ENCODE measurements around the gene CLMN. TPM values are rescaled to one million over a fixed set of nuclear protein-coding genes. Genes with fewer than 3 reads are reported as not detected.

The CLMN gene
- total and polyA plus RNA-seq, 9 of the 15 experiments (the other 6 are each of a cell fraction or from before 2014, with no cell fraction given), result 0.01 to 0.18 (median 0.07) TPM; not detected in 4

DNA sequence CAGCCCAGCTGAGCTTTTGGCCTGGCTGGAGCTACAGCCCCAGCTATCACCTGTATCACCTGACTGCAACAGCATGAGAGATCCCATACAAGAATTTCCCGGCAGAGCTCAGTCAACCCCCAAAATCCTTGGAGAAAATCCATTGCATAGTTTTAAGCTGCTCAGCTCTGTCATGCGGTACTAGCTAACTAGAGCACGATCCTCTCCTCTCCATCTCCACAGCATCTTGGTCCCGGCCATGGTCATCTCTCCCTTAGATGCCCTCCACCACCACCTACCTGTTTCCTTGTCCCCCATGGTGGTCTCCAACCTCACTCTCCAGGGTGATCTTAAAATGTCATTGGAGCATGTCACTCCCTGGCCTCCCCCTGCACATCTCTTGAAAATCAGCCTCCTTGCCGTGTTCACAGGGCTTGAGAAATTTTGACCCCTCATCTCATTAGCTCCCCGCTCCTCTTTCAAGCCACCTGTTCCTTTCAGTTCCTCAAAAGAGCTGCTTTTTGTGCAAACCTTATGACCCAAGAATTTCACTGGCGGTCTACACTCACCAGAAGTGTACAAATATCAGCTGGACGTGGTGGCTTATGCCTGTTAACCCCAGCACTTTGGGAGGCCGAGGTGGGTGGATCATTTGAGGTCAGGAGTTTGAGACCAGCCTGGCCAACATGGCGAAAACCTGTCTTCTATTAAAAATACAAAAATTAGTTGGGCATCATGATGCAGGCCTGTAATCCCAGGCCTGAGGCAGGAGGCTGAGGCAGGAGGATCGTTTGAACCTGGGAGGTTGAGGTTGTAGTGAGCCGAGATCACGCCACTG is 8.1 kb upstream of the CLMN start (continued):
- TF ChIP-seq, protein P1, sequence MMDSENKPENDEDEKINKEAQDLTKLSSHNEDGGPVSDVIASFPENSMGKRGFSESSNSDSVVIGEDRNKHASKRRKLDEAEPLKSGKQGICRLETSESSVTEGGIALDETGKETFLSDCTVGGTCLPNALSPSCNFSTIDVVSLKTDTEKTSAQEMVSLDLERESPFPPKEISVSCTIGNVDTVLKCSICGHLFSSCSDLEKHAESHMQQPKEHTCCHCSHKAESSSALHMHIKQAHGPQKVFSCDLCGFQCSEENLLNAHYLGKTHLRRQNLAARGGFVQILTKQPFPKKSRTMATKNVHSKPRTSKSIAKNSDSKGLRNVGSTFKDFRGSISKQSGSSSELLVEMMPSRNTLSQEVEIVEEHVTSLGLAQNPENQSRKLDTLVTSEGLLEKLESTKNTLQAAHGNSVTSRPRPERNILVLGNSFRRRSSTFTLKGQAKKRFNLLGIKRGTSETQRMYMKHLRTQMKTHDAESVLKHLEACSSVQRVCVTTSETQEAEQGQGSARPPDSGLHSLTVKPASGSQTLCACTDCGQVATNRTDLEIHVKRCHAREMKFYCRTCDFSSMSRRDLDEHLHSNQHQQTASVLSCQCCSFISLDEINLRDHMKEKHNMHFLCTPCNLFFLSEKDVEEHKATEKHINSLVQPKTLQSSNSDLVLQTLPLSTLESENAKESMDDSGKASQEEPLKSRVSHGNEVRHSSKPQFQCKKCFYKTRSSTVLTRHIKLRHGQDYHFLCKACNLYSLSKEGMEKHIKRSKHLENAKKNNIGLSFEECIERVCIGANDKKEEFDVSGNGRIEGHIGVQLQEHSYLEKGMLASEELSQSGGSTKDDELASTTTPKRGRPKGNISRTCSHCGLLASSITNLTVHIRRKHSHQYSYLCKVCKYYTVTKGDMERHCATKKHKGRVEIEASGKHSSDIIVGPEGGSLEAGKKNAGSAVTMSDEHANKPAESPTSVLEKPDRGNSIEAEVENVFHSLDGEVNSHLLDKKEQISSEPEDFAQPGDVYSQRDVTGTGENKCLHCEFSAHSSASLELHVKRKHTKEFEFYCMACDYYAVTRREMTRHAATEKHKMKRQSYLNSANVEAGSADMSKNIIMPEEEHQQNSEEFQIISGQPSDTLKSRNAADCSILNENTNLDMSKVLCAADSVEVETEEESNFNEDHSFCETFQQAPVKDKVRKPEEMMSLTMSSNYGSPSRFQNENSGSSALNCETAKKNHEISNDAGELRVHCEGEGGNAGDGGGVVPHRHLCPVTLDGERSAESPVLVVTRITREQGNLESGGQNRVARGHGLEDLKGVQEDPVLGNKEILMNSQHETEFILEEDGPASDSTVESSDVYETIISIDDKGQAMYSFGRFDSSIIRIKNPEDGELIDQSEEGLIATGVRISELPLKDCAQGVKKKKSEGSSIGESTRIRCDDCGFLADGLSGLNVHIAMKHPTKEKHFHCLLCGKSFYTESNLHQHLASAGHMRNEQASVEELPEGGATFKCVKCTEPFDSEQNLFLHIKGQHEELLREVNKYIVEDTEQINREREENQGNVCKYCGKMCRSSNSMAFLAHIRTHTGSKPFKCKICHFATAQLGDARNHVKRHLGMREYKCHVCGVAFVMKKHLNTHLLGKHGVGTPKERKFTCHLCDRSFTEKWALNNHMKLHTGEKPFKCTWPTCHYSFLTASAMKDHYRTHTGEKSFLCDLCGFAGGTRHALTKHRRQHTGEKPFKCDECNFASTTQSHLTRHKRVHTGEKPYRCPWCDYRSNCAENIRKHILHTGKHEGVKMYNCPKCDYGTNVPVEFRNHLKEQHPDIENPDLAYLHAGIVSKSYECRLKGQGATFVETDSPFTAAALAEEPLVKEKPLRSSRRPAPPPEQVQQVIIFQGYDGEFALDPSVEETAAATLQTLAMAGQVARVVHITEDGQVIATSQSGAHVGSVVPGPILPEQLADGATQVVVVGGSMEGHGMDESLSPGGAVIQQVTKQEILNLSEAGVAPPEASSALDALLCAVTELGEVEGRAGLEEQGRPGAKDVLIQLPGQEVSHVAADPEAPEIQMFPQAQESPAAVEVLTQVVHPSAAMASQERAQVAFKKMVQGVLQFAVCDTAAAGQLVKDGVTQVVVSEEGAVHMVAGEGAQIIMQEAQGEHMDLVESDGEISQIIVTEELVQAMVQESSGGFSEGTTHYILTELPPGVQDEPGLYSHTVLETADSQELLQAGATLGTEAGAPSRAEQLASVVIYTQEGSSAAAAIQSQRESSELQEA (IDR thresholded peaks at IDR 0.05; ENCODE audit: low read depth), result no peak
- TF ChIP-seq ZNF217 (CRISPR knock-in tag; IDR thresholded peaks at IDR 0.05) (no peak), SRSF9 (IDR thresholded peaks at IDR 0.05; ENCODE audit: borderline replicate concordance, low read depth, low read length) (no peak), NR3C1 (CRISPR knock-in tag; IDR thresholded peaks at IDR 0.05) (no peak), EGR1 (conservative IDR thresholded peaks at IDR 0.05) (no peak), U2AF2 (optimal IDR thresholded peaks at IDR 0.05; ENCODE audit: low read depth, low read length) (no peak), HDAC1 (IDR thresholded peaks at IDR 0.05) (no peak), SP1 (CRISPR knock-in tag; IDR thresholded peaks at IDR 0.05) (no peak), ZNF507 (tag; conservative IDR thresholded peaks at IDR 0.05) (no peak), BRD9 (IDR thresholded peaks at IDR 0.05; ENCODE audit: low read depth, partially characterized antibody) (no peak), TEAD2 (tag; IDR thresholded peaks at IDR 0.05) (no peak)
- TF ChIP-seq, protein P2, sequence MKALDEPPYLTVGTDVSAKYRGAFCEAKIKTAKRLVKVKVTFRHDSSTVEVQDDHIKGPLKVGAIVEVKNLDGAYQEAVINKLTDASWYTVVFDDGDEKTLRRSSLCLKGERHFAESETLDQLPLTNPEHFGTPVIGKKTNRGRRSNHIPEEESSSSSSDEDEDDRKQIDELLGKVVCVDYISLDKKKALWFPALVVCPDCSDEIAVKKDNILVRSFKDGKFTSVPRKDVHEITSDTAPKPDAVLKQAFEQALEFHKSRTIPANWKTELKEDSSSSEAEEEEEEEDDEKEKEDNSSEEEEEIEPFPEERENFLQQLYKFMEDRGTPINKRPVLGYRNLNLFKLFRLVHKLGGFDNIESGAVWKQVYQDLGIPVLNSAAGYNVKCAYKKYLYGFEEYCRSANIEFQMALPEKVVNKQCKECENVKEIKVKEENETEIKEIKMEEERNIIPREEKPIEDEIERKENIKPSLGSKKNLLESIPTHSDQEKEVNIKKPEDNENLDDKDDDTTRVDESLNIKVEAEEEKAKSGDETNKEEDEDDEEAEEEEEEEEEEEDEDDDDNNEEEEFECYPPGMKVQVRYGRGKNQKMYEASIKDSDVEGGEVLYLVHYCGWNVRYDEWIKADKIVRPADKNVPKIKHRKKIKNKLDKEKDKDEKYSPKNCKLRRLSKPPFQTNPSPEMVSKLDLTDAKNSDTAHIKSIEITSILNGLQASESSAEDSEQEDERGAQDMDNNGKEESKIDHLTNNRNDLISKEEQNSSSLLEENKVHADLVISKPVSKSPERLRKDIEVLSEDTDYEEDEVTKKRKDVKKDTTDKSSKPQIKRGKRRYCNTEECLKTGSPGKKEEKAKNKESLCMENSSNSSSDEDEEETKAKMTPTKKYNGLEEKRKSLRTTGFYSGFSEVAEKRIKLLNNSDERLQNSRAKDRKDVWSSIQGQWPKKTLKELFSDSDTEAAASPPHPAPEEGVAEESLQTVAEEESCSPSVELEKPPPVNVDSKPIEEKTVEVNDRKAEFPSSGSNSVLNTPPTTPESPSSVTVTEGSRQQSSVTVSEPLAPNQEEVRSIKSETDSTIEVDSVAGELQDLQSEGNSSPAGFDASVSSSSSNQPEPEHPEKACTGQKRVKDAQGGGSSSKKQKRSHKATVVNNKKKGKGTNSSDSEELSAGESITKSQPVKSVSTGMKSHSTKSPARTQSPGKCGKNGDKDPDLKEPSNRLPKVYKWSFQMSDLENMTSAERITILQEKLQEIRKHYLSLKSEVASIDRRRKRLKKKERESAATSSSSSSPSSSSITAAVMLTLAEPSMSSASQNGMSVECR (CRISPR knock-in tag; IDR thresholded peaks at IDR 0.05), result no peak

Data from K562 (cell line).